HTR-8/SVneo (cell line): ENCODE measurements around the gene PCSK1N.

Experiments used
- DNase-seq: peaks from one replicate; pipeline ENCODE4 v3.0.0; 2011; ENCODE audit warnings: low spot score, mixed read lengths; ENCODE audit not compliant: insufficient read length
- FAIRE-seq: peaks from 2 replicates; lab custom pipeline; 2011; peaks lifted over from hg19 to GRCh38; lab: Jason Lieb, UNC

PCSK1N gene

DNA sequence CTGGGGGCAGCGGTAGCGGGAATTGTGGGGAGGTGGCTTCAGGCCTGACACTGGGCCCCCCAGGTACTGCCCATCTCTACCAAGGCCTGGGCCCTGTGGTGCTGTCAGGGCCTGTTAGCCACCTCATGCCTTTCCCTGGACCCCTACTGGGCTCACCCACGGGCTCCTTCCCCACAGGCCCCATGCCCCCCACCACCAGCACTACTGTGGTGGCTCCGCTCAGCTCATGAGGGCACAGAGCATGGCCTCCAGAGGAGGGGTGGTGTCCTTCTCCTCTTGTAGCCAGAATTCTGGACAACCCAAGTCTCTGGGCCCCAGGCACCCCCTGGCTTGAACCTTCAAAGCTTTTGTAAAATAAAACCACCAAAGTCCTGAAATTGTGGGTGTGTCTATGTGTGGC, 41.5 kb downstream of the PCSK1N start:
- FAIRE-seq (no peak), DNase-seq (no peak)

DNA sequence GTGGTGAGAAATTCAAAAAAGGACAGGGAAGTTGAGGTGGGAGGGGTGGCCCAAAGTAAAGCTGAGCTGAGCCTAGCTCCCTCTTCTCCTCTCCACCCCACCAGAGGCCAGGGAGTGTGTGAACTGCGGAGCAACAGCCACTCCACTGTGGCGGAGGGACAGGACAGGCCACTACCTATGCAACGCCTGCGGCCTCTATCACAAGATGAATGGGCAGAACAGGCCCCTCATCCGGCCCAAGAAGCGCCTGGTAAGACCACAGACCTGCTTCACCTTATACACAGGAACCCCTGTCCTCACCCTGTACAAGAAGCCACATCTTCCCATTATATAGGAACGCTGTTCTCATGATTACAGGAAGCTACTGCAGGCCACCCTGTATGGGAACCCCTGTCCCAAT, 43.2 kb downstream of the PCSK1N start:
- DNase-seq (no peak), FAIRE-seq (no peak)

DNA sequence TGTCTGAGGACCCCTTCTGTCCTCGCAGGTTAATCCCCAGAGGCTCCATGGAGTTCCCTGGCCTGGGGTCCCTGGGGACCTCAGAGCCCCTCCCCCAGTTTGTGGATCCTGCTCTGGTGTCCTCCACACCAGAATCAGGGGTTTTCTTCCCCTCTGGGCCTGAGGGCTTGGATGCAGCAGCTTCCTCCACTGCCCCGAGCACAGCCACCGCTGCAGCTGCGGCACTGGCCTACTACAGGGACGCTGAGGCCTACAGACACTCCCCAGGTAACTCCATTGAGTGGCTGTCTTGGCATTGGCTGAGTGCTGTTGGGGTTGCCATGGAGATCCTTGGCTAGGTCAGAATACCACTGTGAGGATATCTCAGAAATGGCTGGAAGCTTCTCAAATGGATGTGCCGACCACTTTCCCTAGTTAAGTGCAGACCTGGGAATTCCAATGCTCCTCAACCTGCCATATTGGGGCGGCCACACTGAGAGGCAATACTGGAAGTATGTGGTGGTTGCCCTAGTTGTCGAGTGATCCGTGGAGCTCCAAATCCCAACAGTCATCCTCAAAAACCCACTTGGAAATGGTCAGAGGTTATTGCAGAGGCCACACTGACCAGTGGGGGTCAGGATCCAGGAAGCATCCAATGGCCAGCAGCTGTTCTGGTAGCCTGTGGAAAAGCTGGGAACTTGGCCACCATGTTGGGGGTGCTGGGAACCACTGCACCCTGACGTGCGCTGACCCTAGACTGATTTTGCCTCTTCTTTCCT, 44.2 kb downstream of the PCSK1N start:
- FAIRE-seq: no peak

DNA sequence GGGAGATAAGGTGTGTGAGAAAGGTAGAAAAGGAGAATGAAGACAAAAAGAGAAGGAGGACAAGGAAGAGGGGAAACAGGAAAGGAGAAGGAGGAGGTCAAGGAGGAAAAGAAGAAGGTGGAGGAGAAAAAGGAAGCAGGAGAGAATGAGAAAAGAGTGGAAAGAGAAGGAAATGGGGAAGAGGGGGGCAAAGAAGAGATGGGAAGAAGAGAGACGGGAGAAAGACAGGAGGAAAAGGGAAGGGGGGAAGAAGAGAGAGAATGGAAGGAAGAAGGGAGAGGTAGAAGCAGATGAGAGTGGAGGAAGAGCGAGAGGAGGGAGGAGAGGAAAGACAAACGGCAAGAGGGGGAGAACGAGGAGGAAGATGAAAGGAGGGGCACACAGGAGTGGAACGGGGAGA, 44.9 kb downstream of the PCSK1N start:
- FAIRE-seq (no peak), DNase-seq (no peak)

More for the DNA sequence above, 44.2 kb downstream of the PCSK1N start:
- no peak for DNase-seq

DNA sequence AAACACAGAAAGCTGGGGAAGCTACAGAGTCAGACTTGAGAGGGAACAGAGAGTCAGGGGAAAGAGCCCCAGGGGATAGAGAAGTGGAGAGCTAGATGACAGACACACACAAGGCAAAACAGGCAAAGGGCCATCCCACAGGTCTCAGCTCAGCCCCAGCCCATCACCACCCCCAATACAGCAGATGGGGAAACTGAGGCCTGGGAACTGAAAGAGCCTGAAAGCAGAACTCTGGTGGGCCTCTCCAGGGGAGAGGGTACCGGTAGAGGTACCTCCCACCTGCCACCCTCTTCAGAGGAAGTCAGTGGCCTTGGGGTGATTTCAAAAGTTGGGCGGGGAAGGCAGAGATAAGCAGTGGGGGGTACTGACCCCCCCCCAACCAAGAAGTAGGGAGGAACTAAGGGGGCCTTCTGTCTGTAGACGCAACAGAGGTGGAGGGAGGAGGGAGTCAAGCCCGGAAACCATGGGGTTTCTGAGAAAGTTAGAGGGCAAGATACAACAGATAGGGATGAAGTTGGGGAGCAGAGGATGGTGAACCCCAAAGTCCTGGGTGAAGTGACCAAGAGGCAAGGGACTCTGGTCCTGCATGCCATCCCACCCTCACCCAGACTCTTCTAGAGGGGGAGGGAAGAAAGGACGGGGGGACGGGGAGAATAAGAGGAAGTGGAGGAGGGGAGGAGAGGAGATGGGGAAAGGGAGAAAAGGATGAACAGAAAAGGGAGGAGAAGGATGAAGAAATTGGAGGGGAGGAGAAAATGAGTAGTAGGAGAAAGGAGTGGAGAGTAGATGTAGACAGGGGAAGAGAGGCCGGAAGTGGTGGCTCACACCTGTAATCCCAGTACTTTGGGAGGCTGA, 45.8 kb downstream of the PCSK1N start:
- DNase-seq (no peak), FAIRE-seq (no peak)

DNA sequence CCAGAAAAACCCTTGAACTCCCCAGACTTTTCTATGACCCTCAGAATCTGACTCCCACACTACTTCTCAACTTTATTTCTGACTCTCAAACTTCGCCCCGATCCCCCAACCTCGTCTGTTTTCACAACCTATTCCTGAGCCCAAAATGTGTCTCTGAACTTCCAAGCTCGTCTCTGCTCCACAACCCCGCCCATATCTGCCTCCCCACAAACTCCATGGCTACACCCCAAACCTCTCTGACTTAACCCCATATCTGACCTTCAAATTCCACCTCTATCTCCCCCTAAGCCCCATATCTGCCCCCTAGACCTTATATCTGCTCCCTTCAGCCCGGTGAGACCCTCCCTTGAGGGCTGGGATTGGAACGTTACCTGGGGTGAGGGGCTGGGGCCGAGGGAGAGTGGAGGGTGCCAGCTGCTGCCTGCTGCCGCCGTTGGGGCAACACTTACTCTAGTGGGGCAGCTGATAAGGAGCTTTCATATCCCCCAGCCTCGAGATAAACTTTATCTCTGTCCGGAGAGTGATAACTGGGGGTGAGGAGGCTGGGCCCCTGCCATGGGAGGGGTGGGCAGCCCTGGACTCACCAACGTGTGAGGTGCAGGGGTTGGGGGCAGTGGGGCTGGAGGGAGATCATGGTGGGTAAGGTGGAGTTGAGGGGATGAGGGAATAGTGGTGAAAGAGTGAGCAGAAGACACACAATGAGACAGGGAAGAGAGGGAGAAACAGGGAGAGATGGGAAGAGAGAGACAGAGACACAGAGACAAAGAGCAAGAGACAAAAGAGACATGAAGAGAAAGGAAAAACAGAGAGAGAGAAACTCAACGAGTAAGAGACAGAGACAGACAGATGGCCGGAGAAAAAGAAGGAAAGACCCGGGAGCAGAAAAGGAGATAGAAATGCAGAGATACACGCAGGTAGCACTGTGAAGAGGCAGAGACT, 47.6 kb downstream of the PCSK1N start:
- DNase-seq (no peak), FAIRE-seq (no peak)

DNA sequence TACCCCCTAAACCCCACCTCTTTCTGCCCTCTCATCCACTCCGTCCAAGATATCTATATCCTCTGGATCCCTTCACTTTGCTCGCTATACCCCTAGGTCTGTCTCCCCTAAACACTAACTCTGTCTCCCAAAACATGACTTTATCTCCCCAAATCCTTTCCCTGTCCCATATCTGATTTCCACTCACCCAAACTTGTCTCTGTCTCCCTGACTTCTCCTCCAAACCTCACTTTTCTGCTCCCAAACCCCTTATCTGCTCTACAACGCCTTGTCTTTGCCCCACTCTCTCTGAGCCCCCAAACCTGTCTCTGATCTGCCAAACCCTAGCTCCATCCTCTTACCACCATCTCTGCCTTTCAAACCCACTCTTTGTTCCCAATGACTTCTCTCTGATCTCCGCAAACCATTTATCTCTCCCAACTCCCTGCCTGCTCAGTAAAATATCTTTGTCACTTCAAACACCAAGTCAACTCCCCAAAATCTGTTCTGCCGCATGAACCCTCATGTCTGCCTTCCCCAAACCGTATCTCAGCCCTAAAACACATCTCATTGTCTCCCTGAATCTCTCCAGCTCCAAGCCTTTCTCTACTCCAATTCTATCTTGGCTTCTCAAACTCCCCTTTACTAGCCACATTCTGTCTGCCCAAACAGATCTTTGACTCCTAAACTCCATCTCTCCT, 48.4 kb downstream of the PCSK1N start:
- FAIRE-seq (no peak), DNase-seq (no peak)

DNA sequence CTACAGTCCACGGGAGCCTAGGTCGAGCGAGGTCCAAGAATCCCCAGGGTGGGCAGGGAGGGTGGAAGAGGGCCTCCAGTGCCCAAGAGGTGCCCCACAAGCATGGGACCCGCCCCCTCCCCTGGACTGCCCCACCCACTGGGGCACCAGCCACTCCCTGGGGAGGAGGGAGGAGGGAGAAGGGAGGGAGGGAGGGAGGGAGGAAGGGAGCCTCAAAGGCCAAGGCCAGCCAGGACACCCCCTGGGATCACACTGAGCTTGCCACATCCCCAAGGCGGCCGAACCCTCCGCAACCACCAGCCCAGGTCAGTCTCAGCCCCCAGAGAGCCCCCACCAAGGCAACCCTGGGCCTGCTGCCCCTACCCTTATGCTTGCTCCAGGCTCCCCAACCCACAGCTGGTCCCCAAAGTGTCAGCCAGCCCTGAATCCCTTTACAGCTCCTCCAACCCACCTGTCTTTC, 49.0 kb downstream of the PCSK1N start, which contains the start of gene GATA1:
Gene GATA1 (plus strand): TSS at position 250 of the 460 bp plus-strand sequence. CDS start 4,520 bp downstream, outside the sequence.
- DNase-seq: no peak
- no peak for FAIRE-seq

DNA sequence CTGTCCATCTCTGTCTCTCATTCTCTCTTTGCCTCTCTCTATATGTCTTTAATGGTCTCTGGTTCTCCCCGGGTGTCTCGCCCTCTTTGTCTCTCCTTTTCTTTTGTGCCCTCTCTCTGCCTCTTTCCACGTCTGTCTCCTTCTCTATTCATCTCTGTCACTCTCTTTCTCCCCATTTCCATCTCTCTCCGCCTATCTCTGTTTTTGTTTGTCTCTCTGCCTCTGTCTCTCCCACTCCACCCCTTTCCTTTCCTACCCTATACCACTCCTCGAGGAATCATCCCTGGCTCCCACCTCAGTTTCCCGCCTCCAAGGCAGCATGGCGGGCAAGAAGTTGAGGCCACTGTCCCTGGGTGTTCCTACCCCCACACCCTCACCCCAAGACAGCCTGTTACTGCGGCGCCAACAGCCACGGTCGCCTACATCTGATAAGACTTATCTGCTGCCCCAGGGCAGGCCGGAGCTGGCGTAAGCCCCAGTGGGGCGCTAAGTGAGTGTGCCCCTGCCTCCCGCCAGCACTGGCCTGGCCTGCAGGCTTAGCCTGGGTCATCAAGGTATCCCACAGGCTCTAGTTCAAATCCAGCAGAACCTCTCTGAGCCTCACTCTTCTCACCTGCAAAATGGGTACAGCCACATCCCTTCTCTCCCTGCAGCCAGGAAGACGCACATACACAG, 49.7 kb downstream of the PCSK1N start:
- no peak for DNase-seq
- no peak for FAIRE-seq

DNA sequence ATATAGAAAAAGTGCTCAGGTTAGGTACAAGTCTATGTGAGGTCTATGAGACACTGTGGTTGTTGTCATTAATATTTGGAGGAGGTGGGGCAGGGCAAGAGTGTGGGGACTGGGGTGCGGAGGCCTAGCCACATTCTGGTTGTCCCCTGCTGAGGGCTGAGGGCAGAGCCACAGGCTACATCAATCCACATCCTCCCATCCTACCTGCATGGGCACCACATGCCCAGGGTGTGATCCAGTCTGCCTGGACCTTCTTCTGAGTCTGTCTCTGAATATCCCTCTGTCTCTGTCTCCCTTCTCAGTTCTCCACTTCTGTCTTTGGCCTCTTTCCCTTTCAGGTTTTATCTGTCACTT, 50.2 kb downstream of the PCSK1N start:
- DNase-seq: no peak

DNA sequence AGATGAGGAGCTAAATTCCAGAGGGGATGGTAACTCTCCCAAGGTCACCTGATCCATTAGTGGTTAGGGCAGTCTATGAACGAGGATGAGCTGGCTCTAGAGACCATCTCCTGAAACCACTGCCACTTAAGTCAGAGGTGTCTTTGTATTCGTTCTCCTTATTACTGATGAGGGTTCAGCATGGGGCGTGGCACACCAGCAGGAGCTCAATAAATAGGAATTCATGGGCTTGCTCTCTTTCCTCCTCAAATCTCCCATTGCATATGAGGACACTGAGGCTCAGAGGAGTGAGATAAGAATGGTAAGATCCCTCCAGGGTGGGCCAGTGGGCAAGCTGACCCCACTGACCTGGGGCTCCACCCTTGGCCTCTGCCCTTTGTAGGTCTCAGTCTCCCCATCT, 50.7 kb downstream of the PCSK1N start:
- DNase-seq: no peak

More for the DNA sequence above, 50.2 kb downstream of the PCSK1N start:
- no peak for FAIRE-seq

DNA sequence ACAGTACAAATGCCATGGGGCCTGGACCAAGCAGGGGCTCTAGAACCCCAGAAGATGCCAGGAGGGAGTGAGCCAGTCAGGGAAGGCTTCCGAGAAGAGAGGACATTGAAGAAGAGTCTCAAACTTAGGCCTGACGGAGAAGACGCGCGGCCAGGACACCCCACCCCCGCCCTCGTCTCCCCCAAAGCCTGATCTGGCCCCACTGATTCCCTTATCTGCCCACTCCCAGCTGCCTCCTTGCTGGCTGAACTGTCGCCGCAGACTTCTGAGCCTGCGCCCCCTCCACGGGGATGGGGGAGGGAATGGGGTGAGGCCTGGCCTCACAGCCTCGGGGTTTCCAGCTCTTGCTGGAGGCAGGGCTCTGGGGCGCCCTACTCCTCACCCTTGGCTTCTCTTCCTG, 52.6 kb downstream of the PCSK1N start:
- FAIRE-seq: no peak
- no peak for DNase-seq

More for the DNA sequence above, 50.7 kb downstream of the PCSK1N start:
- no peak for FAIRE-seq

DNA sequence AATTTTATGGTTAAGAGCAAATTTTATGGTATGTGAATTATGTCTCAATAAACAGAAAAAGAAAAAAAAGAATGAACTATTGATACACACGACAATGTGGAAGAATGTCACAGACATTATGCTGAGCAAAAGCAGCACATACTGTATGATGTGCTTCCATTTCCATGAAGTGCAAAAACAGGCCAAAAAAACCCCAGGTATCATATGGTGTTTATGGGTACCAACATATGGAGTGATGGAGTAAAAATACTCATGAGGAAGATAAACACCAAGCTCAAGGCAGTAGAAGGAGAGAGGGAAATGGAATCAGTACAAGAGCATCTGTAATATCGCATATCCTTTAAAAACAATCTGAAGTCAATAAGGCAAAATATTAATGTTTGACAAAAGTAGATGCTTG, 53.2 kb downstream of the PCSK1N start:
- no peak for FAIRE-seq
- DNase-seq: no peak

DNA sequence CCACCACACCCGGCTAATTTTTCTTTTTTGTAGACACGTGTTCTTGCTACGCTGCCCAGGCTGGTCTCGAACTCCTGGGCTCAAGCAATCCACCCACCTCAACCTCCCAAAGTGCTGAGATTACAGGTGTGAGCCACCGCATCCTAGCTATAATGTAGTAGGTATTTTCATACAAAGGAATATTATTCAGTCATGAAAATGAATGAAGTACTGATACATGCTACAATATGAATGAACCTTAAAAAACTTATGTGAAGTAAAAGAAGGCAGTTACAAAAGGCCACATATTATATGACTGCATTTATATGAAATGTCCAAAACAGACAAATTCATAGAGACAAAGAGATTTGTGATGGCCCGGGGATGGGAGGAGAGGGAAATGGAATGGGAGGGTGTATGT, 53.7 kb downstream of the PCSK1N start:
- no peak for FAIRE-seq
- no peak for DNase-seq
